Endothelial cell (in vitro differentiated cells): ENCODE data around the gene ZNF326. TPM values are rescaled to one million over a fixed set of nuclear protein-coding genes. Genes with fewer than 3 reads are reported as not detected.
"Not testable (repeated sequence)": the region's sequence is repeated elsewhere in the genome, so short reads cannot be mapped to it uniquely, and the experiment has no call there.

ENCODE experiments used
- DNase-seq: peaks from one replicate; pipeline ENCODE4 v3.0.0; 2021; ENCODE audit warnings: low spot score
- H3K27ac Mint-ChIP-seq: one replicate; pipeline ENCODE4 v1.8.0; 2021; ENCODE audit warnings: mixed read lengths, inconsistent platforms; ENCODE audit not compliant: unreplicated experiment
- H3K27me3 Mint-ChIP-seq: one replicate; pipeline ENCODE4 v1.8.0; 2021; ENCODE audit warnings: mild to moderate bottlenecking, moderate library complexity, mixed read lengths, inconsistent platforms; ENCODE audit not compliant: unreplicated experiment
- H3K36me3 Mint-ChIP-seq: one replicate; pipeline ENCODE4 v1.8.0; 2021; ENCODE audit warnings: mild to moderate bottlenecking, low read depth, mixed read lengths, inconsistent platforms; ENCODE audit not compliant: unreplicated experiment
- H3K4me1 Mint-ChIP-seq: one replicate; pipeline ENCODE4 v1.8.0; 2021; ENCODE audit warnings: mild to moderate bottlenecking, mixed read lengths, inconsistent platforms; ENCODE audit not compliant: unreplicated experiment
- H3K4me3 Mint-ChIP-seq: one replicate; pipeline ENCODE4 v1.8.0; 2021; ENCODE audit warnings: mild to moderate bottlenecking, mixed read lengths, inconsistent platforms; ENCODE audit not compliant: unreplicated experiment
- H3K9me3 Mint-ChIP-seq: one replicate; pipeline ENCODE4 v1.8.0; 2021; ENCODE audit warnings: mixed read lengths, inconsistent platforms; ENCODE audit not compliant: unreplicated experiment
- CTCF ChIP-seq: fragments of 200-600 bp; sonication (generic); IDR thresholded peaks from one replicate; pipeline ENCODE4 v1.5.0; 2021; ENCODE audit warnings: antibody characterized with exemption; ENCODE audit not compliant: unreplicated experiment
- total RNA-seq: library from RNA; stranded (reverse); fragmentation: NEBNext Ultra II Directional; extraction: Animal tissue kit (Norgen Biotek cat#: 25700); gene quantifications from one replicate; pipeline ENCODE4 v1.2.1, GENCODE V29; 2021; ENCODE audit not compliant: unreplicated experiment

Gene ZNF326
- total RNA-seq, 1 donor from 2014 or later, result 36.5 TPM

GRCh38 chr1:90044346-90044745, 49.4 kb downstream of the ZNF326 start:
- Mint-ChIP-seq H3K4me1 (peaks cover 9% of the 10 kb centered on the region), H3K4me3 (no peak overlapping the region), H3K27ac (no peak overlapping the region), H3K36me3 (no peaks in the 10 kb centered on the region), H3K27me3 (peaks cover 2% of the 10 kb centered on the region), H3K9me3 (no peaks in the 10 kb centered on the region)
- DNase-seq, result no peak
- no peak for TF ChIP-seq CTCF

- Mint-ChIP-seq H3K36me3 (no peaks in the 10 kb centered on the region), H3K4me1 (peaks cover 9% of the 10 kb centered on the region), H3K27me3 (peaks cover 2% of the 10 kb centered on the region), H3K9me3 (no peaks in the 10 kb centered on the region), H3K27ac (peak overlapping the region; percentile 80), H3K4me3 (no peak overlapping the region)
- peak; percentile 51 for TF ChIP-seq CTCF
- peak; percentile 45 for DNase-seq
These were observed 51.1 kb downstream of the ZNF326 start for GRCh38 chr1:90045853-90046563.

- TF ChIP-seq CTCF, result no peak
- no peak overlapping the region for H3K27ac Mint-ChIP-seq
- no peak for DNase-seq
- H3K27me3 Mint-ChIP-seq, result peaks cover 2% of the 10 kb centered on the region
- H3K36me3 Mint-ChIP-seq, result no peaks in the 10 kb centered on the region
- H3K4me3 Mint-ChIP-seq, result no peak overlapping the region
- H3K9me3 Mint-ChIP-seq, result no peaks in the 10 kb centered on the region
- peaks cover 9% of the 10 kb centered on the region for H3K4me1 Mint-ChIP-seq
These were observed 51.7 kb downstream of the ZNF326 start for GRCh38 chr1:90046635-90047034.

- H3K9me3 Mint-ChIP-seq, result no peaks in the 10 kb centered on the region
- DNase-seq, result no peak
- H3K27ac Mint-ChIP-seq, result no peak overlapping the region
- no peak for TF ChIP-seq CTCF
- H3K4me3 Mint-ChIP-seq, result no peak overlapping the region
- peaks cover 2% of the 10 kb centered on the region for H3K27me3 Mint-ChIP-seq
- H3K36me3 Mint-ChIP-seq, result no peaks in the 10 kb centered on the region
- H3K4me1 Mint-ChIP-seq, result peaks cover 9% of the 10 kb centered on the region
These were observed 53.1 kb downstream of the ZNF326 start for GRCh38 chr1:90048043-90048442.

- H3K4me3 Mint-ChIP-seq, H3K36me3 Mint-ChIP-seq, H3K27ac Mint-ChIP-seq, DNase-seq, H3K27me3 Mint-ChIP-seq, H3K4me1 Mint-ChIP-seq, H3K9me3 Mint-ChIP-seq: not testable (repeated sequence)
These were observed 68.1 kb downstream of the ZNF326 start for GRCh38 chr1:90062700-90063643.

GRCh38 chr1:90064109-90064508, 69.2 kb downstream of the ZNF326 start:
- not testable (repeated sequence) for H3K27ac Mint-ChIP-seq, H3K4me3 Mint-ChIP-seq, DNase-seq, H3K4me1 Mint-ChIP-seq, H3K27me3 Mint-ChIP-seq, H3K36me3 Mint-ChIP-seq, H3K9me3 Mint-ChIP-seq
